Measurements from ENCODE around the gene AIF1L.

DNA sequence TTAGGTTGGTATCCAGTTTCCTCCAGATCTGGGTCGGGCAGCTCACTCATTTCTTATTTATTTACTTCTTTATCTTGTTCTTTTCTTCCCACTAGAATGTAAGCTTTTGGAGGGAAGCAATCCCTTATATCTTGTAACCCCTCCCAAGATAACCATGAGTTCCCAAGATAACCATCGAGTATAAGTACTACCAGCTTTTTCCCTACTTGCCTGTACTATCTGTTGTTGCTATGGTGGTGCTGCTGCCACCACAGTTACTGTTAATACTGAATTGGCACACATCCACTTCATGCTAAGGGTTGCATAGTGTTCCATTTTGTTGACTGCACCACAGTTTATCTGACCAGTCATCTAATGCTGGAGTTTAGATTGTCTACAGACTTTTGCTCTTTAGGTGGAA is 48.9 kb downstream of the AIF1L start:
- no peak for TF ChIP-seq POLR2A (IDR thresholded peaks at IDR 0.05)
- TF ChIP-seq, protein P1, sequence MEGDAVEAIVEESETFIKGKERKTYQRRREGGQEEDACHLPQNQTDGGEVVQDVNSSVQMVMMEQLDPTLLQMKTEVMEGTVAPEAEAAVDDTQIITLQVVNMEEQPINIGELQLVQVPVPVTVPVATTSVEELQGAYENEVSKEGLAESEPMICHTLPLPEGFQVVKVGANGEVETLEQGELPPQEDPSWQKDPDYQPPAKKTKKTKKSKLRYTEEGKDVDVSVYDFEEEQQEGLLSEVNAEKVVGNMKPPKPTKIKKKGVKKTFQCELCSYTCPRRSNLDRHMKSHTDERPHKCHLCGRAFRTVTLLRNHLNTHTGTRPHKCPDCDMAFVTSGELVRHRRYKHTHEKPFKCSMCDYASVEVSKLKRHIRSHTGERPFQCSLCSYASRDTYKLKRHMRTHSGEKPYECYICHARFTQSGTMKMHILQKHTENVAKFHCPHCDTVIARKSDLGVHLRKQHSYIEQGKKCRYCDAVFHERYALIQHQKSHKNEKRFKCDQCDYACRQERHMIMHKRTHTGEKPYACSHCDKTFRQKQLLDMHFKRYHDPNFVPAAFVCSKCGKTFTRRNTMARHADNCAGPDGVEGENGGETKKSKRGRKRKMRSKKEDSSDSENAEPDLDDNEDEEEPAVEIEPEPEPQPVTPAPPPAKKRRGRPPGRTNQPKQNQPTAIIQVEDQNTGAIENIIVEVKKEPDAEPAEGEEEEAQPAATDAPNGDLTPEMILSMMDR (IDR thresholded peaks at IDR 0.05): no peak
- no peak for TF ChIP-seq POLR2AphosphoS5 (IDR thresholded peaks at IDR 0.05)
